ENCODE results near the gene GBGT1.
A peak's percentile ranks its signal among the peaks of the same experiment; 100 is the strongest.

GBGT1 gene

DNA sequence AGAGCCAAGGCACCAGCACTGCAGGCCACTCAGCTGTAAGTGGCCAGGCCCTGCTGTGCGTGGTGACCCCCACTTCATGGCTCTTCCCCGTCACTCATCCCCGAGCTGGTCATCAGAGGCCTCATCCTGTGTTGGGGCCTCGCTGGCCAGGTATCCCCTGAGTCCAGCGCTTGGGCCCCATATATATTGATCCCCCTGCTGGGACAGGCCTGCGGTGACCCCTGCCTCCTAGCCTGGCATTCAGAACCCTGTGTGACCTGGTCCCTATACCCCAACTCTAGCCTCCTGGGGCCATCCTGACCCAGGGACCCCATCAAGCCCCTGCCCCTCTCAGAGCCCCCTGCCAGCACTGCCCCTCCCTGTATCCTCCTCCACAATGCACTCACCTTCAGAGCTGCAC lies 12.7 kb downstream of the GBGT1 start:
- no peak for DNase-seq (ENCODE audit: insufficient read length, low spot score)
- TF ChIP-seq, protein P1, sequence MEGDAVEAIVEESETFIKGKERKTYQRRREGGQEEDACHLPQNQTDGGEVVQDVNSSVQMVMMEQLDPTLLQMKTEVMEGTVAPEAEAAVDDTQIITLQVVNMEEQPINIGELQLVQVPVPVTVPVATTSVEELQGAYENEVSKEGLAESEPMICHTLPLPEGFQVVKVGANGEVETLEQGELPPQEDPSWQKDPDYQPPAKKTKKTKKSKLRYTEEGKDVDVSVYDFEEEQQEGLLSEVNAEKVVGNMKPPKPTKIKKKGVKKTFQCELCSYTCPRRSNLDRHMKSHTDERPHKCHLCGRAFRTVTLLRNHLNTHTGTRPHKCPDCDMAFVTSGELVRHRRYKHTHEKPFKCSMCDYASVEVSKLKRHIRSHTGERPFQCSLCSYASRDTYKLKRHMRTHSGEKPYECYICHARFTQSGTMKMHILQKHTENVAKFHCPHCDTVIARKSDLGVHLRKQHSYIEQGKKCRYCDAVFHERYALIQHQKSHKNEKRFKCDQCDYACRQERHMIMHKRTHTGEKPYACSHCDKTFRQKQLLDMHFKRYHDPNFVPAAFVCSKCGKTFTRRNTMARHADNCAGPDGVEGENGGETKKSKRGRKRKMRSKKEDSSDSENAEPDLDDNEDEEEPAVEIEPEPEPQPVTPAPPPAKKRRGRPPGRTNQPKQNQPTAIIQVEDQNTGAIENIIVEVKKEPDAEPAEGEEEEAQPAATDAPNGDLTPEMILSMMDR (IDR thresholded peaks at IDR 0.05; ENCODE audit: insufficient read depth, missing control alignments), result no peak
- no peak for FAIRE-seq

DNA sequence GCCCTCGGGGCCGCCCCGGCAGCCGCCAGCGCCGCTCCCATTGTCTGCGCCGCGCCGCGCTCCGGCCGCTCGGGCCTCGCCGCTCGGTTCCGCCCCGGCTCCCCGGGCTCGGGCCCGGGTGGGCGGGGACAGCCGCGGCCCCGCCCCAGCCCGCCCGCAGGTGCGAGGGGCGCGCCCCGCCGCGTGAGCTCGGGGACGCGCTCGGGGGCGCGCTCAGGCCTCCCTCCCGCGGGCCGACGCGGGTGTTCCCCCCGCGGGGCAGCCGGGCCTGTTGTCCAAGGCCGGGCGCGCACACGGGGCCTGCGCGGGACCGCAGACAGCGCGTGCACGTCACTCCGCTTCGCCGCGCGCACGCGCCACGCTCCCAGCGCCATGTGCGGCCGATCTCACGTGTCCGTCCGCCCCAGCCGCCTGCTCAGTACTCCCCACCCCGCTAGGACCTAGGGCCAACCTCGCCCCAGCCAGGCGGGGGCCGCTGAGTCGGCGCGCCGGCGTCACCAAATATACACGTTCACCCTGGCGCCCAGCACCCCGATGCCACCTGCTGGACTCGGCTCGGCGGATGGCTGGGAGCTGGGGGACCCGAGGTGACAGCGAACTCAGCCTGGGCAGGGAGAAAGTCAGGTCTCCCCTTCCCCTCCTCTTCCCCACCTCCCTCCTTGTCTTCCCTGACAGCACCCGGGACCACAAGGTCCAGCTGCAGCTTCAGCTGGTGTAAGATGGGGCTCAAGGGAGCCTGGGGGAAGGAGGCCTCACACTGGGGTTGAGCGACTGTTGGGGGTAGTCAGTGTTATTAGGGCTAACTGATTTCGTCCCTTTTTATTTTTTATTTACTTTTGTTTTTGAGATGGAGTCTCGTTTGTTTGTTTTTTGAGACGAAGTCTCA lies 14.3 kb downstream of the GBGT1 start:
- FAIRE-seq, result no peak

GRCh38 chr9:133148199-133149129 lies 15.2 kb downstream of the GBGT1 start:
- no peak for FAIRE-seq
- TF ChIP-seq, protein P1 (IDR thresholded peaks at IDR 0.05; ENCODE audit: insufficient read depth, missing control alignments), result no peak
- peak; percentile 53 for DNase-seq (ENCODE audit: insufficient read length, low spot score)

More for the DNA sequence above, 14.3 kb downstream of the GBGT1 start:
- TF ChIP-seq, protein P1 (IDR thresholded peaks at IDR 0.05; ENCODE audit: insufficient read depth, missing control alignments), result no peak
- DNase-seq (ENCODE audit: insufficient read length, low spot score), result peak; percentile 95

DNA sequence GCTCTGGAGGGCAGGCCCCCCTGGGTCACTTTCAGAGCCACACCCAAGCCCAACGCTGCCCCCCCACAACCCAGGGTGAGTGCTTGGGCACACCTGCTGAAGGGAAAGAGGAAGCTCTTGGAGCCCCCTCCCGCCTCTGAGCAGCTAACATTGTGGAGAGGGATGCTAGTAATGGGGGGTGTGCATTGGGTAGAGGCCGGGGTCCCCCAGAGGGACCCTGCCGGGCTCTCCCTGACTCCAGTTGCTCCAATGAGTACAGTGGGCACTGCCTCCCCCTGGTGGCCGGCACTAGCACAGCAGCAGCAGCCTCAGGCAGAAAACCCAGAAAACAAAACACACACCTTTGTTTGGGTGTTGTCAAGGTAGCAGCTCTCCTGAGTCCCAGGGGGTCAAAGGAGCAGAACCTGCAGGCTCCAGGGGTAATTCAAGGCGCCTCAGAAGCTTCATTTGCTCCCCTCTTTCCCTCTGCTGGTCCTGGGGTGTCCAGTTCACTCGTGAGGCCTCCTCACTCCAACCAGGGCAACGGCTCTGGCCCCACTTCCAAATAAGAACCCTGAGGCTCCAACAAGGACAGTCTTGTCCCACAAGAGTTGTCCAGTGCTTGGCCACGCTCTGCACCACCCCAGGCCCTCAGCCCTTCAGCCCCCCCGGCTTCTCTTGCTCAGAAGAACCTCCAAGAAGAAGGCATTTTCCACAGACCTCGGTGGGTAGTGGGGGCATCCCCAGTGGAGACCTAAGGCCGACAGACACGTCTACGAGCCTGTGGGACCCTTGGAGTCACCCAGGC lies 16.1 kb downstream of the GBGT1 start:
- TF ChIP-seq, protein P1 (IDR thresholded peaks at IDR 0.05; ENCODE audit: insufficient read depth, missing control alignments), result peak; percentile 79
- FAIRE-seq (no peak), DNase-seq (ENCODE audit: insufficient read length, low spot score) (peak; percentile 87)

GRCh38 chr9:133146746-133147411 lies 16.8 kb downstream of the GBGT1 start:
- TF ChIP-seq, protein P1 (IDR thresholded peaks at IDR 0.05; ENCODE audit: insufficient read depth, missing control alignments), result no peak
- FAIRE-seq (no peak), DNase-seq (ENCODE audit: insufficient read length, low spot score) (no peak)
